GM21515 (cell line): ENCODE data around the gene CHRNA10.
"Not testable (repeated sequence)": the region's sequence is repeated elsewhere in the genome, so short reads cannot be mapped to it uniquely, and the experiment has no call there.

Experiments used
- ATAC-seq: cut with Tn5 transposase; IDR thresholded peaks from one replicate; pipeline ENCODE4 v1.9.1; 2021; ENCODE audit not compliant: unreplicated experiment

CHRNA10 gene

GRCh38 chr11:3665336-3666022 lies 5.7 kb downstream of the CHRNA10 start:
- ATAC-seq, result no peak

- ATAC-seq, result no peak
These were observed 7.1 kb downstream of the CHRNA10 start for GRCh38 chr11:3664032-3664630.

DNA sequence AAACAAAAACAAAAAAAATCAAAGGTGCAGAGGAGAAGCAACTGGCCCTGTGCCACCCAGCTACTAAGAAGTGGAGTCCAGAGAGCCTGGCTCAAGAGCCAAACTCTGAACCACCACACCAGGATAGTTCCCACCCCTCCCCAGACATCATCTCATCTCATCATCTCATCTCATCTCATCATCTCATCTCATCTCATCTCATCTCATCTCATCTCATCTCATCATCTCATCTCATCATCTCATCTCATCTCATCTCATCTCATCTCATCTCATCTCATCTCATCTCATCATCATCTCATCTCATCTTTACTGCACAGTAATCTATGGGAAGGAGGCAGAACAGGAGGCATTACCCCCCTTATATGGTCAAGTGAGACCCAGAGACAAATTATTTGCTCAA lies 8.3 kb downstream of the CHRNA10 start:
- ATAC-seq, result no peak

GRCh38 chr11:3660960-3661359 lies 10.2 kb downstream of the CHRNA10 start:
- ATAC-seq, result no peak

DNA sequence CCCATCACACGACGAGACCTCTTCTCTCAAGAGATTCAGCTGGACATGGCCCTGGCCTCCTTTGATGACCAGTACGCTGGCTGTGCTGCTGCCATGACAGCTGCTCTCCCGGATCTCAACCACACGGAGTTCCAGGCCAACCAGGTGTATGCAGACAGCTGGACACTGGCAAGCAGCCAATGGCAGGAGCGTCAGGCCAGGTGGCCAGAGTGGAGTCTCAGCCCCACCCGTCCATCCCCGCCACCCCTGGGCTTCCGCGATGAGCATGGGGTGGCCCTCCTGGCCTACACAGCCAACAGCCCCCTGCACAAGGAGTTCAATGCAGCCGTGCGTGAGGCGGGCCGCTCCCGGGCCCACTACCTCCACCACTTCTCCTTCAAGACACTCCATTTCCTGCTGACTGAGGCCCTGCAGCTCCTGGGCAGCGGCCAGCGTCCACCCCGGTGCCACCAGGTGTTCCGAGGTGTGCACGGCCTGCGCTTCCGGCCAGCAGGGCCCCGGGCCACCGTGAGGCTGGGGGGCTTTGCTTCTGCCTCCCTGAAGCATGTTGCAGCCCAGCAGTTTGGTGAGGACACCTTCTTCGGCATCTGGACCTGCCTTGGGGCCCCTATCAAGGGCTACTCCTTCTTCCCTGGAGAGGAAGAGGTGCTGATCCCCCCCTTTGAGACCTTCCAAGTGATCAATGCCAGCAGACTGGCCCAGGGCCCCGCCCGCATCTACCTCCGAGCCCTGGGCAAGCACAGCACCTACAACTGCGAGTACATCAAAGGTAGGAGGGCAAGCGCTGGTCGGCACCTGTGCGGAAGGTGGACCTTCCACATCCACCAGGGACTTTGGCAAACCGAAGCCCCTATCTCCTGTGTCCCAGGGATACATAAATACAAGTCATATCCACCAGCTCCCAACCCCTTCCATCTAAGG lies 11.3 kb downstream of the CHRNA10 start:
- ATAC-seq, result no peak

- ATAC-seq, result no peak
These were observed 12.9 kb downstream of the CHRNA10 start for GRCh38 chr11:3658252-3658651.

GRCh38 chr11:3657331-3657730 lies 13.9 kb downstream of the CHRNA10 start:
- ATAC-seq, result not testable (repeated sequence)

DNA sequence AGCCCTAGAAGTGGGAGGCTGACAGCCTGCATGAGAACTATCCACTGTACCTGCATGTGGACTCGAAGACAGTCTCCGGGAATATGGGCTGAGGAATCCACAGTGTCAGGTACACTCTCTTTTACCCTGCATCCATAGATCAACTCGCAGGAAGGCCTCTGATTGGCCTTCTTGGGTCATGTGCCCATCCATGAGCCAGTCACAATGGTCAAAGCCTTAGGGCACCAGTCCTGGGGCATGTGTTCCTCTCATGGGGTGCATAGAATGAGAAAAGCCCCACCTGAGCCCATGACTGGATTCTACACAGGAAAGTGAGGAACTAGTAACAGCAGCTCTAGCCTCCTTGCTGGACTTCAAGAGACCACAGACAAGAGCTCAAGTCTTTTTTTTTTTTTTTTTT lies 15.6 kb downstream of the CHRNA10 start:
- ATAC-seq, result no peak

DNA sequence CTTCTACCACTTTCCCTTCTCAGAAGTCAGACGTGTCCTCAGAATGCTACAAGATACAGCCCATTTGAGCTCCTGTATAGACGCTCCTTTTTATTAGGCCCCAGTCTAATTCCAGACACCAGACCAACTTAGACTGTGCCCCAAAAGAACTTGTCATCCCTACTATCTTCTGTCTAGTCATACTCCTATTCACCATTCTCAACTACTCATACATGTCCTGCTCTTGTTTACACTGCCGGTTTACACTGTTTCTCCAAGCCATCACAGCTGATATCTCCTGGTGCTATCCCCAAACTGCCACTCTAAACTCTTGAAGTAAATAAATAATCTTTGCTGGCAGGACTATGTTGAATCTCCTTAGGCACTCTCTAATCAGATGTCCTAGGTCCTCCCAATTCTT lies 18.7 kb downstream of the CHRNA10 start:
- not testable (repeated sequence) for ATAC-seq

DNA sequence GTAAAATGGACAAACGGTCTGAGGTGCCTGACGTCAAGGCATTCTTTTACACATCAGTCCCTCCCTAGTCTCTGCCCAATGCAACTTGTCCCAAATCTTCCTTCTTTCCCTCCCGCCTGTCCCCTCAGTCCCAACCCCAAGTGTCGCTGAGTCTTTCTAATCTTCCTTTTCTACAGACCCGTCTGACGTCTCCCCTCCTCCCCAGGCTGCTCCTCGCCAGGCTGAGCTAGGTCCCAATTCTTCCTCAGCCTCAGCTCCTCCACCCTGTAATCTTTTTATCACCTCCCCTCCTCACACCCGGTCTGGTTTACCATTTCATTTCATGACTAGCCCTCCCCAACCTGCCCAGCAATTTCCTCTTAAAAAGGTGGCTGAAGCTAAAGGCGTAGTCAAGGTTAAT lies 21.8 kb downstream of the CHRNA10 start:
- not testable (repeated sequence) for ATAC-seq

- not testable (repeated sequence) for ATAC-seq
These were observed 22.3 kb downstream of the CHRNA10 start for GRCh38 chr11:3648843-3649242.

DNA sequence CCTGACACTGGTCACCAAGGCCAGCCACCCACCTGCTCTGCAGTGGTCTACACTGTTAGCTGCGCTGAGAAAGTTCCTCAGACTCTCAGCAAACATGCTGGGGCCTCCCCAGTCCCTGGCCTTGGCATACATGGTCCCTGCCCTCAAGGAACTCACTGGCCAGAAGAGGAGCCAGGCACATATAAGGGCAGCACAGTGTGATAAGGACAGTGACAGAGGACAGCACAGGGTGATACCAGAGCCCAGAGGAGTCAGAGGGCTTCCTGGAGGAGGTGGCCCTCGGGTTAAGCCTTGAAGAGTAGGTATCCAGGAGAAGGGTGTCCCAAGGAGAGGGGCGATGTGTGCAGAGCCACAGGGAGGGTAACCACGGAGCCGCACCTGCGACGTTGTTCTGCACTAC lies 25.6 kb downstream of the CHRNA10 start:
- no peak for ATAC-seq

DNA sequence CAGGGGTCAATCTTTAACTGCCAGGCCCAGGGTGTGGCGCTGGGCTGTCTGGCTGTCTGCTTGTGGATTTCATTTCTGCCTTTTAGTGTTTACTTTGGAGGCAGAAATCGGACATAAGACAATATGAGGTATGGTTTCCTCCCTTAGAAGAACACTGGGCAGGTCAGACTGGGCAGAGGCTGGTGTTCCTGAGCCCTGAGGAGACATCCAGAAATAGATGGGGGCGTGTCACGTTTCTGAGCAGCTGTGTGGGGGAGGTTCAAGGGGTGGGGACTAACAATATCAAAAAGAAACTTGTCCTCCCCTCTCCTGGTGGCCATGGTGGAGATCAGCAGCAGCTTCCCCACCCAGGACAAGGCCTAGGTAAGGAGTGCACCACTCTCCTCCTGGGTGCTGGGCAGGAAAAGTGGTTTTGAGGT lies 26.4 kb downstream of the CHRNA10 start, which contains the start of gene ART1:
TSS of gene ART1 (plus strand) at position 312 of the 419 bp plus-strand sequence. CDS start 14,086 bp downstream, outside the sequence.
- ATAC-seq, result no peak

DNA sequence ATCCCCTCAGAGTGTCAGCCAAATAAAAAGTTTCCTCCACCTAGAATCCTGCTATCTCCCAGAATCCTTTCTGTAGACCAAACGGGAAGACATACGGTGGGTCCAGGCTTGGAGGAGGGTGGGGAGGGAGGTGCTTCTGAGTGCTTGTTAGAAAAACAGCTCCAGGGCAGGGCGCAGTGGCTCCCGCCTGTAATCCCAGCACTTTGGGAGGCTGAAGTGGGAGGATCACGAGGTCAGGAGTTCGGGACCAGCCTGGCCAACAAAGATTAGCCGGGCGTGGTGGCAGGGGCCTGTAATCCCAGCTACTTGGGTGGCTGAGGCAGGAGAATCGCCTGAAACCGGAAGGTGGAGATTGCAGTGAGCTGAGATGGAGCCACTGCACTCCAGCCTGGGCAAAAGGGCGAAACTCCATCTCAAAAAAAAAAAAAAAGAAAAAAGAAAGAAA lies 28.1 kb downstream of the CHRNA10 start:
- ATAC-seq, result not testable (repeated sequence)

DNA sequence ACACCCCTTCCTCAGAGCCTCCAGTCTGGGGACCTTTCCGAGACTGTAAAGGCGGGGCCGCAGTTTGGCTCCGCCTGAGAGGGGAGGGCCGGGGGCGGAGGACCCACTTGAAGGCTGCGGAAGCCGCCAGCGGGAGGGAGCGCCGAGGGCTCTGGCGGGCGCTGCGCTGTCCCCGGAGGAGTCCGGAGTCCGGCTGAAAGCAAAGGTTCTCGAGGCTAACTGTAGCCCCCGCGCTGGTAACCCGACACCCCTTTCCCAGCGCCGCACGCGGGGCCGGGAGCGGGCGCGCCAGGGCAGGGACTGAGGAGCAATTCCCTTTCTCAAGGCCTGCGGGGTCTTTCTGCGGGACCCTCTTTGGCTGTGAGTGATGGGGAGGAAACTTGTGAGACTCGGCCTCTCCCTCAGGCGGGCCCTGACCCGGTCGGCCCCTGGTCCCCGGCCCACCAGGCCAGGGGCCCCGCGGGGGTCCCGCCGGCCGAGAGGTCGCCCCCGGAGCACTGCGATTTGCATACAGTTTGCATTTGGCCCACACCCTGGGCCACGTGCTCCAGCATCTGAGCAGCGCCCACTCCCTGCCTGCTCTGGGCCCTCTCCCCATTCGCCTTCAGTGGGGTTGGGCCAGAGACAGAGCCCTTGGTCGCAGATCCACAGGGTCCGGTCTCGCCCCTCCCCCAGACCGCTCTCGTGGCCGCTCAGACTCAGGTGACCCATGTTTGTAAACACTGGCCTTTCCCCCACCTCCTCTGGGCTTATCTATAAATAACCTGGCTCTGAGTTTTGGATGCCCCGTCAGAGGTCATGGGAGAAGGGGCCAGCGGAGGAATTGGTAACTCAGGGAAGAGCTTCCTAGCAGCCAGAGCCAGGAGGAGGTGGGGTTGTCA lies 28.9 kb downstream of the CHRNA10 start:
- ATAC-seq, result no peak

DNA sequence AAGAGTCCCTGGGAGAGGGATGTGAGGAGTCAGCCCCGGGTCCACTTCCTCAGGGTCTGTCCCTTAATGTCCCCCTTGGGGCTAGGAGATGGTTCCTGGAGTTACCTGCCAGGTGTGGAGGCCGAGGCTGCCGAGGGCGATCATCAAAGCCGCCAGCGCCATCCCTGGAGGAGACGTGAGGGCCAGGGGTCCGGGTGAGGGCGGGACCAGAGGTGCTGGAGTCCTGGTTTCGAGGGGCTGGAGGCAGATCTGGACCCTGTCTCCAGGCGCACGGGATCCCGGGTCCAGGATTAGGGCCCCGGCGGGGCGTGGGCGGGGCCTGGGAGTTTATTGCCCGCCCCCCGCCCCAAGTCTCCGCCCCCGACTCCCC lies 29.5 kb downstream of the CHRNA10 start, which contains the start of gene ART5:
TSS of gene ART5 (minus strand) at position 292 of the 370 bp plus-strand sequence. CDS start at position 162, 130 bp downstream.
- no peak for ATAC-seq

GRCh38 chr11:3641191-3641590 lies 30.0 kb downstream of the CHRNA10 start:
- ATAC-seq, result no peak

DNA sequence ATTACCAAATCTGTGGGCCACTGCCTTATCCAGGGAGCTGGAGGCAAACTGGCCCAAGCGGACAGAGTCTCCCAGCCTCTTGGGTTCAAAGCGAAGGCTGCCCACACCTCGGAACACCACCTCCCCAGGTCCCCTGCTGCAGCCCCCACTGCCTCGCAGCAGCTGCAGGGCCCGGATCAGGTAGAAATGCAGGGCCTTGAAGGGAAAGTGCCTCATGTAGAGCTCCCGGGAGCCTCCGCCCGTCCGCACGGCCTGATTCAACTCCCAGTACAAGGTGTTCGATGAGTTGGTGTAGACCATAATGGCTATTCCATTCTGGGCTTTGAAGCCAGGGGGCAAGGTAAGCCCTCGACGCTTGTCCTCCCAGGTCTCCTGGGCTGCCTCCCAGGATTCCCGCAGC lies 31.3 kb downstream of the CHRNA10 start:
- ATAC-seq, result no peak

DNA sequence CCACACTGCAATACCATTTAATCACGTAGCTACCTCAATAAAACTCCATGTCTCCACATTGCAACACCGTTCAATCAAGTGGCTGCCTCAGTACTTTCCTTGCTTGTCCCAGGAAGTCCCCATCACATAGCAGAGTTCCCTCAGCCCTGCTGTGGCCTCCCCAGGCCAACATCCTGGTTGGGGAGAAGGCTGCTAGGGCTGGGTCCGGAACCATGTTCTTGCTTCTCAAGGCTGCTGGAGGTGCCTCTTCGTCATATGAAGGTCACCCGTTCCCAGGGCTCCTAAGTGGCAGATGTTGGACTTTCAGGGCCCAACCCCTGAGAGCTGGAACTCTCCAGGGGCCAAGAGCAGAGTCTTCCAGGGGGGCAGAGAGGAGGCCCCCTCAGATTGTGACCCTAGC lies 32.7 kb downstream of the CHRNA10 start:
- ATAC-seq, result no peak

DNA sequence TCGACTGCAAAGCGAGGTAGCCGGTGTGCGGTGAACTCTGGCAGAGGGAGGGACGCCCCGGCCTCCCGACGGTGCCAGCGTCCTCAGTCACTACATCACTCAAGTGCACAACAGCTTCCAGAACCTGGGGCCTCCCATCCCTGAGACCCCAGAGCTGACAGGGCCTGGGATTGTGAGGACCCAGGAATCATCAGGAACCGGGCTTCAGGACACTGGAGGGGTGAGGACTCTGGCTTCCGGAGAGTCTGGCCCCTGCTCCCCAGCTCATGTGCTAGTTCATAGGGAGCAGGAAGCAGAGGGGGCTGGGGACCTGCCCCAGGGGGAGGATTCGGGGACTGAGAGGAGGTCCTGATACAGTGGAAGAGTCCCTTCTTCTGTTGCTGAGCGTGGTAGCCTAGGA lies 34.0 kb downstream of the CHRNA10 start:
- no peak for ATAC-seq
